Lower leg skin (tissue), 4 donors: ENCODE measurements around the gene EIF2D. TPM values are rescaled to one million over a fixed set of nuclear protein-coding genes. Genes with fewer than 3 reads are reported as not detected.

Experiments used
- DNase-seq, 2 donors: peaks; one replicate each; pipeline ENCODE4 v3.0.0-alpha.2; 2019; ENCODE audit warnings: low spot score in 2 of 2
- H3K4me3 ChIP-seq: fragments of 200-600 bp; sonication (generic); 2 replicates; pipeline ENCODE4 v1.5.1; 2017; ENCODE audit warnings: mild to moderate bottlenecking, low read depth; ENCODE audit not compliant: poor library complexity, severe bottlenecking
- POLR2A ChIP-seq, 2 donors: fragments of 450-650 bp; IDR thresholded peaks; one replicate each; pipeline ENCODE4 v1.6.1; 2016 to 2017; ENCODE audit warnings: antibody characterized with exemption in 2 of 2, mild to moderate bottlenecking in 1 of 2, moderate library complexity in 1 of 2
- WGBS, 2 donors: methylation state at CpG; one replicate each; pipeline ENCODE4 v1.1.5; 2018; 5-methylcytosine and 5-hydroxymethylcytosine counted together
- intact Hi-C: fragments of 100-400 bp; cut with DNase I; formaldehyde crosslinking; loops from one replicate; pipeline ENCODE4 v1.15.0; 2023; ENCODE audit warnings: low total_unique reads
- total RNA-seq, 4 donors: library from RNA; depleted of rRNA; stranded (reverse); fragments of >200 nt; gene quantifications; one replicate each; pipeline ENCODE4 v1.1.0, GENCODE V29; 2016
- TF ChIP-seq, protein P1 (sequence below), 3 donors: fragments of 450-650 bp; IDR thresholded peaks; one replicate each; pipeline ENCODE4 v1.5.1; 2016; ENCODE audit warnings: antibody characterized with exemption in 3 of 3, mild to moderate bottlenecking in 3 of 3, moderate library complexity in 2 of 3

EIF2D gene
- total RNA-seq, 4 donors from 2014 or later = 39.7 to 57.3 (median 53.1) TPM

DNA sequence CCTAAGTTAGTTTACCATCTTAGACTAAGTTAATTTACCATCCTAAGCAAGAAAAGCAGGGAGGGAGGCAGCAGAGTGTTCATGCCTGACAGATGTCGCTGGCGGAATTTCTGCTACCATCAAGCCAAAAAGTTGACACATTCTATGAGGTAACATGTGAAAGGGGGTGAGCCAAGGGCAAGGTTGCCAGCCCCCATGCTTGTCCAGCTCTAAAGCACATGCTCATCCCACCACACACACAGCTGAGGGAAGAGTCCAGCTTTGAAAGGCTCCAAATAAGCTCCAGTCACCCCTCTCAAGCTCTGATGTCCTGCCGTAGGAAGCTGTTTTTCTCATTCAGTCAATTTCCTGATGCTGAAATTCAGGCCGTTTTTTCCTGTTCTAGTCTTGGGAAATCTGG, 46.3 kb downstream of the EIF2D start:
- WGBS, 2 donors = 67% methylated on average over 4 of the region's 4 CpGs
- no peak for TF ChIP-seq POLR2A (IDR thresholded peaks at IDR 0.05)
- TF ChIP-seq, protein P1, sequence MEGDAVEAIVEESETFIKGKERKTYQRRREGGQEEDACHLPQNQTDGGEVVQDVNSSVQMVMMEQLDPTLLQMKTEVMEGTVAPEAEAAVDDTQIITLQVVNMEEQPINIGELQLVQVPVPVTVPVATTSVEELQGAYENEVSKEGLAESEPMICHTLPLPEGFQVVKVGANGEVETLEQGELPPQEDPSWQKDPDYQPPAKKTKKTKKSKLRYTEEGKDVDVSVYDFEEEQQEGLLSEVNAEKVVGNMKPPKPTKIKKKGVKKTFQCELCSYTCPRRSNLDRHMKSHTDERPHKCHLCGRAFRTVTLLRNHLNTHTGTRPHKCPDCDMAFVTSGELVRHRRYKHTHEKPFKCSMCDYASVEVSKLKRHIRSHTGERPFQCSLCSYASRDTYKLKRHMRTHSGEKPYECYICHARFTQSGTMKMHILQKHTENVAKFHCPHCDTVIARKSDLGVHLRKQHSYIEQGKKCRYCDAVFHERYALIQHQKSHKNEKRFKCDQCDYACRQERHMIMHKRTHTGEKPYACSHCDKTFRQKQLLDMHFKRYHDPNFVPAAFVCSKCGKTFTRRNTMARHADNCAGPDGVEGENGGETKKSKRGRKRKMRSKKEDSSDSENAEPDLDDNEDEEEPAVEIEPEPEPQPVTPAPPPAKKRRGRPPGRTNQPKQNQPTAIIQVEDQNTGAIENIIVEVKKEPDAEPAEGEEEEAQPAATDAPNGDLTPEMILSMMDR (IDR thresholded peaks at IDR 0.05) = no peak
- DNase-seq = no peak
- intact Hi-C loops = no loop called here
- no peak overlapping the region for H3K4me3 ChIP-seq

DNA sequence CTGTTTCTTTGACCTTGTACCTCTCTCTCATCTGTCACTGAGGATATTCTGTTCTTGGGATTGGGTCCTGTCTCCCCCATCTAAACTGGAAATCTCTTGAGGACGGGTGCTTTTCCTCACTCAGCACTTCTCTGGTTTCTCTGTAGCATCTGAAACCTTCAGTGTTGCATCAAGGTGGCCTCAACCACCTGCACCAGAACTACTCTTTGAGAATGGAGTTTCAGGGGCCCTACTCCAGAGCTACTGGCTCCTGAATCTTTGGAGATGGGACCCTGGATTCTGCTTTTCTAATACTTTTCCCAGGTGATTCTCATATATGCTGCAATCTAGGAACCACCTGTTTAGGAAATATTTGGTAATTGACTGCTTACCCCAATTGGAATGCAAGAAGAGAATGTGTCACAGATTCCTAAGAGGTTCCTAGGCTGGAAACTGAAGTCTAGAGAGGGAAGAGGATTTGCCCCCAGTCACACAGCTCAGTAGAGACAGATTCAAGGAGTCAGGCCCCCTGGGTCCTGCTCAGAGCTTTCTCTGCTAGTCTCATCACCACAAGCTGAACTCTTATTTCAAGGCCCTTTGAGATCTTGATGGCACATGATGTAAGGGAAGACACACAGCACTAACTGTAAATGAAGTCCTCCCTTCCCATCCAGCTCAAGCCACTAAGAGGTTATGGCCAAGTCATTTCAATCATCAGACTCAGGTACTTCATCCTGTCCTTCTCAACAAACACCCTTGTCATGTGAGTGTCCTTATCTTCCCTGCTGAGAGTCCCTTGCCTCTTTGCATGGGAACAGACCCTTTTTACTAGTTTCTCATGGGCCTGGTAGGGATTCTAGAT, 48.7 kb downstream of the EIF2D start:
- 64 to 91% methylated on average over 1 of the region's 1 CpG for WGBS, 2 donors
- no peak for DNase-seq
- no peak overlapping the region for H3K4me3 ChIP-seq
- TF ChIP-seq, protein P1 (IDR thresholded peaks at IDR 0.05) = no peak
- TF ChIP-seq POLR2A (IDR thresholded peaks at IDR 0.05) = no peak
- intact Hi-C loops = no loop called here

DNA sequence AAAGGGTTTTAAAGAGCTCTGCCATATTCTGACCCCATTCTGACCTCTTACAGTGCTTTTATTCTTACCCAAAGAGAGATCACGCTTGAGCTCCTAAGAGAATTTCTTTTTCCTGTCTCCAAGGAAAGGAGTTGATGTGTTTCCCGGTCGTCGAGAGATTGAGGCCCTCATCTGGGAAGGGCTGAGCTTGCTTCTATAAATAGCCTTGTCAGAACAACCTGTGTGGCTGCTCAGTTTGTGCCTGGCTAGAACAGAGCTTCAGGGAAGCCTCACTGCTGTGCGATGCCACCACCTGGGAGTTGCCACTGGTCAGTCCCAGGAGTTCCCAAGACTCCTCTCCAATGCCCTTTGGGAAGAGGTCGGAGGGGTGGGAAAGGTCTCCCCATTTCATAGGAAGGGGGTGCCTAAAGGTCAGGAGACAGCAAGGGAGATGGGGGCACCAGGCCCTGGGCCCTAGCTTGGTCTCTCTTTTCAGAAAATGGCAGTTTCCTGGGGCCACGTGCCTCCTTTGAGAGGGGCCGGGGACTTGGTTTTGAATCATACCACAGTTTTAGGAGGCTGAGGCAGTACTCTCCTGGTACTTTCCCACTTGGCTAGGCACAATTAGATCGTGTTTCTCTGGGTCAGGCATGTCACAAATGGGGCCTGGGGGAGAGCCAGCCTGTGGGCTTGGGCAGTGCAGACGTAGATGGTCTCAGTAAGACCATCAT, 52.1 kb downstream of the EIF2D start:
- WGBS, 2 donors = 50 to 64% methylated on average over 10 of the region's 10 CpGs
- no peak for DNase-seq
- TF ChIP-seq POLR2A (IDR thresholded peaks at IDR 0.05) = no peak
- TF ChIP-seq, protein P1 (IDR thresholded peaks at IDR 0.05) = no peak
- intact Hi-C loops = no loop called here
- no peak overlapping the region for H3K4me3 ChIP-seq

GRCh38 chr1:206559672-206559995, 52.6 kb downstream of the EIF2D start:
- intact Hi-C loops = no loop called here
- TF ChIP-seq, protein P1 (IDR thresholded peaks at IDR 0.05) = no peak
- TF ChIP-seq POLR2A (IDR thresholded peaks at IDR 0.05) = no peak
- 47 to 73% methylated on average over 5 of the region's 5 CpGs for WGBS, 2 donors
- H3K4me3 ChIP-seq = no peak overlapping the region
- no peak for DNase-seq

GRCh38 chr1:206558794-206559671, 53.2 kb downstream of the EIF2D start:
- TF ChIP-seq, protein P1 (IDR thresholded peaks at IDR 0.05) = no peak
- TF ChIP-seq POLR2A (IDR thresholded peaks at IDR 0.05) = no peak
- DNase-seq = no peak
- H3K4me3 ChIP-seq = no peak overlapping the region
- 76 to 78% methylated on average over 6 of the region's 6 CpGs for WGBS, 2 donors
- intact Hi-C loops = no loop called here
